SK-N-DZ (cell line): ENCODE results near the gene SRGAP1.

Source experiments
- DNase-seq: peaks from one replicate; pipeline ENCODE4 v3.0.0-alpha.2; 2015; ENCODE audit warnings: low spot score

SRGAP1 gene

GRCh38 chr12:63935361-63935760, 90.9 kb downstream of the SRGAP1 start:
- DNase-seq: no peak

GRCh38 chr12:63937378-63938316, 93.1 kb downstream of the SRGAP1 start:
- no peak for DNase-seq

DNA sequence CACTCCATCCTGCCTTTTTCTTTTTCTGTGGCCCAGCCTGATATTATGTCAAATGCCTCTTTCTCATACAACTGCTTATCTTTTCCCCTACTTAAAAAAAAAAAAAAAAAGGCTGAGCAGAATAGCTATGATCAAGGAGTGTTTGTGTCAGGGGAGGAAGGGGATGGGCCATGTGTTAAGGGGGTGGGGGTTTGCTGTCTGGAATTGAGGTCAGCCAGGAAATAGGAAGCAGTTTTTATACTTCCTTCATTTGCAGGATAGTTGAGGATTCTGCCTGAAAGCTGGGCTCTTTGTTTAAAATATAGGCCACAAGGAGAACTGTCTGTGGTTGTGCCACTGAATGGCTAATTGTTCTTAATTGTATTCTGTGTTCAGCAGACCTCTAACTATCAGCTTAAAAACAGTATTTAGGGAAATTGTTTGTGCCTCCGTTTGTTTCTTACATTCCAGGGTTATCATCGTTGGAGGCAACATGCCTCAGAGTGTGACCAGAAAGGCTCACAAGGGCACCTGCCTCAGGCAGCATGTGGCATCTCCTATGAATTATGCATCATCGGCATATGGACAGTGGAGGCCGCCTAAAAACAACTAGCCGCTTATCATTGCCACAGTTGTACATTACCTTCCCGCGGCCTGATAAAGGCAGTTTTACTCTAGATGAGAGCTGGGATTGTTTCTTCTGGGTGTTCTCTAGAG, 96.0 kb downstream of the SRGAP1 start:
- DNase-seq: peak; percentile 39

GRCh38 chr12:63941166-63941800, 96.8 kb downstream of the SRGAP1 start:
- no peak for DNase-seq

GRCh38 chr12:63941879-63942278, 97.4 kb downstream of the SRGAP1 start:
- no peak for DNase-seq

DNA sequence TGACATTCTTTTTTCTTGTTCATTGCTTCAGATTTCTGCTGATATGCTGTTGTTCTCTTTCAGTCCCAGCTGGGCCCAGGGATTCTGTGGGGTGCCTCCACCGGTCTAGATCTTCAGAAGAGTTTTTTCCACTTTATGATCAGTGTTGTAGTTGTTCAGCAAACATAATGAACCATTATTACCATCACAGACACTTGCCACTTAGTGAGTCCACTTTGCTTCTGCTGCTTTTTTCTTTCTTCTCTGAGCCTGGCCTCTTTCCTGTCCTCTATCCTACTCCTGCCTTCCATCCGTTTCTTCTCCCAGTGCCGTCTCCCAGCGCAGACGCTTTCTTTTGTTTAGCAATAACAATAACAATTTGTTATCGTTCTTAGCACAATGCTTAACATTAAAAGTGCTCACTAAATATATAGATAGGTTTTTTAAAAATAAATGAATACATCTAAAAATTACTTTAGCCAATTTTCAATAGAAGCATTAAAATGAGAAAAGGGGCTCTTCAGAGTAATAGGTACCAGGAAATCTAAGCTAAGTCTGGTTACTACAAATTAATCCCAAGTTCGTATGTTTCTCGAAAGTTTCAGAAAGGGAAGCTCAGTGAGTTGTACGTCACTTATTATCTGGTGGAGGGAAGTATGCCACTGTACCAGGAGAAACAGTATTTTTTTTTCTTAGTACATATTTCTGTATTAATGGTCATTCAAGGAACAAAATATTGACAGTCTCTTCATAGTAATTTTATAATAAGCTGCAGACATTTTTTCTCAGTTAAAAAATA, 98.2 kb downstream of the SRGAP1 start:
- no peak for DNase-seq

GRCh38 chr12:63944034-63944579, 99.6 kb downstream of the SRGAP1 start:
- DNase-seq: no peak

DNA sequence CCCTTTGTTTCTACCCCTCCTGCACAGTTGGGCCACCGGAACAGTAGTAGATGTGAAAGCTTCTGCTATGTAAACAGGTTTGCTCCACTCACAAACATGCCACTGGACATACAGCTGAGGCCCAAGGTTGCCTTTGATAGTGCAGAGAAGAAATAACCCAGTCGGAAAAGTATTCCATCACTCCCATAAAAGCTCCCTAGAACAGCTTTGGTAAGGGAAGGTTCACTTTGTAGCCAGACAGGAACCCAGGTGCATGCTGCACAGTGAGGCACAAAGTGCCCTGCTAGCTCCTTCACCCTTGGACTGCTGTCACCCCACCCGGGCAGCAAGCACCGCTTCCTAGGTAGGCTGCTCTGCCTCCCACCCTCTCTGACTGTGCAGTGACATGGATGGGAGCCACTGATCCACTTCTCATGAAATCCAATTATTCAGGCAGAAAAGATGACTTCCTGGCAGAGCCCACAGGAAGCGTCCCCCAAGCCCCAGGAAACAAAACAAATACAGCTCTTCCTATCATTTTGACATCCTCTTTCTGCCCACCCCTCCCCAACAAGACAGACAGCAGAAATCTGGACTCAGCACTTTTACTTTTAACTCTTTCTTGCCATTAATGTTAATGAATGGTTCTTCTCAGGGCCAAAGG, 100.2 kb downstream of the SRGAP1 start:
- DNase-seq: no peak

DNA sequence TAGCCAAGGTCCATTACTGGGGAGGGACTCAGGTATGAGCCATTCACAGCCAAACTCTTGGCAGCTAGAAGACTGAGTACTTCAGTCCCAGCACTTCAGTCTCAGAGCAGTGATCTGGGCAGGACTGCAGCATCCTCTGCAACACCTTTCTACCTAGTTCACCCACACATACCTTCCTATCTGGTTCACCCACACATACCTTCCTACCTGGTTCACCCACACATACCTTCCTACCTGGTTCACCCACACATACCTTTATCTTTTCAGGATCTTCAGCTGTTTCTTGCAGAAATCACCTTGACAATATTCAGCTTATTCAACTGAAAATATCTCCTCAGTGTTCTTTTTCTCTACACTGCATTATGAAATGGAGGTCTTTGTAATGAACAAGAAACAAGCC, 101.3 kb downstream of the SRGAP1 start:
- DNase-seq: no peak

GRCh38 chr12:63948211-63948610, 103.7 kb downstream of the SRGAP1 start:
- no peak for DNase-seq

- DNase-seq: no peak
Measured at GRCh38 chr12:63949902-63950301, 105.4 kb downstream of the SRGAP1 start.

DNA sequence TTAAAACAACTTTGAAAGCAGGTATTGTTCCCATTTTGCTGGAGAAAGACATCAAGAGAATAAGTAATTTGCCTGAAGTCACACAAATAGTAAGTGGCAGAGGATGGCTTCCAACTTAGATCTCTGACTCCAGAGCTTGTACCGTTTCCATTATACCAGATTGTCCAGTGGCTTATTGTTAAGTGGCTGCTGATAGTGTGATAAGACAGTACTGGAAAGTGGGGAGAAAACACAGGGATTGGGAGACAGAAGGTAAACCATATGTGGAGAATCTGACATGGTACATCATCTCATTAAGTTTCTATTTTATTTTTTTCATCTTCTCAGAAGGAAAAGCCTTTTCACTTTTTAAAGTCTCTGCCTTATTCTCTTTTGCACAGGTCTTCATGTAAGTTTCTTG, 108.5 kb downstream of the SRGAP1 start:
- peak; percentile 58 for DNase-seq

DNA sequence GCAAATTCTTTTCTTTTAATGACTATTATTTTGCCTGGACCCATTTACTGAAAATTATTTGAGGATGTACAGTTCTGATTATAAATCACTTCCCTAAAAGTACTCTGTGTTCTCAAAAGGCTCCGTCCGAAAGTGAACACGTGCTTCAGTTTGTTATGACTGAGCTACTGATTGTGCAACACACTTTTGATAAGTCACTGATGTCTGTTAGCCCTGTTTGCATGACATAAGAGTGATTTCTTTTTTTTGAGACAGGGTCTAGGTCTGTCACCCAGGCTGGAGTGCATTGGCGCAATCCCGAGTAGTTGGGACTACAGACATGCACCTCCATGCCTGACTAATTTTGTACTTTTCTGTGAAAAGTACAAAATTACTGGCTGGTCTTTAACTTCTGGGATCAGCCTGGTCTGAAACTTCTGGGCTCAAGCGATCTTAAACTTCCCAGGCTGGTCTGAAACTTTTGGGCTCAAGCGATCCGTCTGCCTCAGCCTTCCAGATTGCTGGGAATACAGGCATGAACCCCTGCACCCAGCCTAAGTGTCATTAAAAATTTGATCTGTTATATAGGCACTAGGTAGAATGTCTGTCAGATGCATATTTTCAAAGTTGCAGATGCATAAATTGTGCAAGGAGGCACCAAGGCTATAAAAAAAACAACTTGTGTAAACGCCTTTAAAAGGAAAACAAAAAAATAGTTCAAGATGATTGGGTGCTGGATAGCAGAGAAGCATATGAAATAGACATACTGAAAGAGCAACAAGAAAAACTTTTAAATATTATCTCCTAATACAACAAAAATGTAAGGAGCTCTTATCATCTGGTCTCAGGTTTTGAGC, 111.5 kb downstream of the SRGAP1 start:
- DNase-seq: no peak

- no peak for DNase-seq
Measured at GRCh38 chr12:63957496-63957895, 113.0 kb downstream of the SRGAP1 start.

GRCh38 chr12:63958876-63959580, 114.5 kb downstream of the SRGAP1 start:
- DNase-seq: peak; percentile 93

GRCh38 chr12:63961048-63961447, 116.5 kb downstream of the SRGAP1 start:
- no peak for DNase-seq

- no peak for DNase-seq
Measured at GRCh38 chr12:63961543-63961942, 117.0 kb downstream of the SRGAP1 start.

DNA sequence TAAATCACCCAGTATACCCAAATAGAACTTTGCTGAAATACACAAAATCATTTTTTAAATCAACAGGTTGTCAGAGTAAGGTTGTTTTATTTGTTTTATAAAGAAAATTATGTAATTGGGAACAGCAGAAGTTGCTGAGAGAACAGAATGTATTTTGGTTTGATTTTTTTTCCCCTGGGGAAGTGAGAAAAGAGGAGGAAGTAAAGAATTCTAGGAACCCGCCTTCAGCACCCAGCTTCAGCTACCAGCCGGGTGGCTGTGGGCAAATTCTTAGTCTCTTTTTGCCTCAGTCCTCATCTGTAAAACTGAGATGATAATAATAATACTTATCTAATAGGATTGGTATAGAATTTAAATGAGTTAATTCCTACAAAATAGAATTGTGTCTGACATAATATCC, 119.4 kb downstream of the SRGAP1 start:
- DNase-seq: no peak

- no peak for DNase-seq
Measured at GRCh38 chr12:63964301-63964700, 119.8 kb downstream of the SRGAP1 start.
